ENCODE measurements around the gene MAN2B2. TPM values are rescaled to one million over a fixed set of nuclear protein-coding genes. Genes with fewer than 3 reads are reported as not detected.

Gene MAN2B2
- total and polyA plus RNA-seq, 2 of the 8 experiments (the other 6 are each of a cell fraction or from before 2014, with no cell fraction given) = 3.3 to 4.0 TPM

DNA sequence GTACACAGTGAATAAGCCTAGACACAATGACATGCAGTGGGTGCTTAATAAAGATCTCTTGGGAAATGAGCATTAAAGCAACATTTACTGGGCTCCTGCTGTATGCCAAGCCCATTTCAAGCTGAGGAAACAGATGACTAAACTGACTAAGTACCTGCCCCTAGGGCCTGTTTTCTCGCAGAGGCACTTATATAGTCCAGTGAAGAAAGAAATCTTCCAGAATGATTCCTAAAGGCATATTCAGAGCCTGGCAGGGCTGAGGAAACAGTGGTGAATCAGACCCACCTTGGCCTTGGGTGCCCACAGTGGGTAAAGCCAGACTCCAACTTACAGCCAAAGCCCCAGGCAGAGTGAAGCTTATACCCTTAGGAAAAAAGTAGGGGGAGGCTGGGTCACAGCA is 96.7 kb downstream of the MAN2B2 start (continued):
- no peak for TF ChIP-seq ZNF274 (IDR thresholded peaks at IDR 0.05; ENCODE audit: borderline replicate concordance, extremely low read depth, low read length)

All from H1 (cell line).